Measurements from ENCODE around the gene CPA5.
"Not testable (repeated sequence)": the region's sequence is repeated elsewhere in the genome, so short reads cannot be mapped to it uniquely, and the experiment has no call there.

The CPA5 gene

GRCh38 chr7:130304878-130305277, 39.7 kb upstream of the CPA5 start:
- no peak overlapping the region for H3K27ac ChIP-seq (ENCODE audit: low read length)
- H3K27me3 ChIP-seq (ENCODE audit: control insufficient read depth, insufficient read depth, low read length) = no peaks in the 10 kb centered on the region
- H3K36me3 ChIP-seq (ENCODE audit: control insufficient read depth, low read depth, low read length) = no peaks in the 10 kb centered on the region
- no peak overlapping the region for H3K4me3 ChIP-seq (ENCODE audit: low read length)
- no peak overlapping the region for H3K9ac ChIP-seq (ENCODE audit: low read length)
- H3K9me3 ChIP-seq (ENCODE audit: control insufficient read depth, low read depth, low read length) = no peaks in the 10 kb centered on the region
- H3K4me1 ChIP-seq (ENCODE audit: control insufficient read depth, low read depth, low read length) = no peaks in the 10 kb centered on the region

GRCh38 chr7:130305433-130306042, 39.1 kb upstream of the CPA5 start:
- Histone ChIP-seq H3K9me3 (ENCODE audit: control insufficient read depth, low read depth, low read length) (no peaks in the 10 kb centered on the region), H3K27me3 (ENCODE audit: control insufficient read depth, insufficient read depth, low read length) (no peaks in the 10 kb centered on the region), H3K4me1 (ENCODE audit: control insufficient read depth, low read depth, low read length) (no peaks in the 10 kb centered on the region), H3K27ac (ENCODE audit: low read length) (no peak overlapping the region), H3K4me3 (ENCODE audit: low read length) (no peak overlapping the region), H3K9ac (ENCODE audit: low read length) (no peak overlapping the region), H3K36me3 (ENCODE audit: control insufficient read depth, low read depth, low read length) (no peaks in the 10 kb centered on the region)

GRCh38 chr7:130309986-130310385, 34.6 kb upstream of the CPA5 start:
- no peaks in the 10 kb centered on the region for H3K4me1 ChIP-seq (ENCODE audit: control insufficient read depth, low read depth, low read length)
- H3K9ac ChIP-seq (ENCODE audit: low read length) = no peak overlapping the region
- H3K9me3 ChIP-seq (ENCODE audit: control insufficient read depth, low read depth, low read length) = no peaks in the 10 kb centered on the region
- no peaks in the 10 kb centered on the region for H3K36me3 ChIP-seq (ENCODE audit: control insufficient read depth, low read depth, low read length)
- H3K27ac ChIP-seq (ENCODE audit: low read length) = no peak overlapping the region
- no peak overlapping the region for H3K4me3 ChIP-seq (ENCODE audit: low read length)
- H3K27me3 ChIP-seq (ENCODE audit: control insufficient read depth, insufficient read depth, low read length) = no peaks in the 10 kb centered on the region

DNA sequence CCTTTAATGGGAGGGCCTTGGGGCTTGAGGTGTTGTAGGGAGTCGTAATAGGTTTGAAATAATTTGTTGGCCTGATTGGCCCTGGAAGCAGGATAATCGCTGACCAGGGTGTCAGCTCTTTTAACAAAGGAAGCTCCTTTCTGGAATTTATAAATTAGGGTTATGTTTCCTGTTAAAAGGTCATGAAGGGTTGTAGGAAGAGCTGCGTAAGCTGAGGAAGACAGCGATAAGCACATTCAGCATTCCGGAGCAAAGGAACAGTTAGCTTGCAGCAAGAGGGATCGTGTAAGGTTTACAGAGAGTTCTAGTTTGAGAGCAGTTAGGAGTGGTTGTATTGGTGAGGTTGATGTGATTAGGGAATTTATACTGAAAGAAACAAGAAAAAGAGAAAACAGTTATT, 30.3 kb upstream of the CPA5 start:
- no peak overlapping the region for H3K4me3 ChIP-seq (ENCODE audit: low read length)
- H3K9ac ChIP-seq (ENCODE audit: low read length) = no peak overlapping the region
- no peaks in the 10 kb centered on the region for H3K4me1 ChIP-seq (ENCODE audit: control insufficient read depth, low read depth, low read length)
- no peaks in the 10 kb centered on the region for H3K36me3 ChIP-seq (ENCODE audit: control insufficient read depth, low read depth, low read length)
- H3K9me3 ChIP-seq (ENCODE audit: control insufficient read depth, low read depth, low read length) = no peaks in the 10 kb centered on the region
- no peaks in the 10 kb centered on the region for H3K27me3 ChIP-seq (ENCODE audit: control insufficient read depth, insufficient read depth, low read length)
- H3K27ac ChIP-seq (ENCODE audit: low read length) = no peak overlapping the region

DNA sequence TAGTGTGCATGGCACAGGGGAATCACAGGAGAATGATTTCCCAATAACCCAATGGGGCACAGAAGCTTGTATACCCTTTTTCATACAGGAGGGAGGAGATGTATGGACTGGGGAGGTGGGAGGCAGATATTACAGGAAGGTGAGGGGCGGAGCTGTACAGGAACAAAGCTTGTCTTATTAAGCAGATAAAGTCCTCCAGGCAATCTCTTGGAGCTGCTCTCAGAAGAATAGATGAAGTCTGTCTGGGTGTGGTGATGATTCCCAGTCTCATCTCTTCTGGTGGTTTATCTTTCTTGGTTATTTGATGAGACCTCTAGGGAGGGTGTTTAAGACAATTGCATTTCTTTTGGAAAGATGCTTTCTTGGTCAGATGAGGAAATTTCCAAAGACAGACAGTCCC, 25.1 kb upstream of the CPA5 start:
- H3K9me3 ChIP-seq (ENCODE audit: control insufficient read depth, low read depth, low read length) = no peaks in the 10 kb centered on the region
- H3K27me3 ChIP-seq (ENCODE audit: control insufficient read depth, insufficient read depth, low read length) = no peaks in the 10 kb centered on the region
- H3K9ac ChIP-seq (ENCODE audit: low read length) = no peak overlapping the region
- no peak overlapping the region for H3K4me3 ChIP-seq (ENCODE audit: low read length)
- no peaks in the 10 kb centered on the region for H3K4me1 ChIP-seq (ENCODE audit: control insufficient read depth, low read depth, low read length)
- no peak overlapping the region for H3K27ac ChIP-seq (ENCODE audit: low read length)
- no peaks in the 10 kb centered on the region for H3K36me3 ChIP-seq (ENCODE audit: control insufficient read depth, low read depth, low read length)

- H3K27ac ChIP-seq (ENCODE audit: low read length); H3K27me3 ChIP-seq (ENCODE audit: control insufficient read depth, insufficient read depth, low read length); H3K36me3 ChIP-seq (ENCODE audit: control insufficient read depth, low read depth, low read length); H3K4me1 ChIP-seq (ENCODE audit: control insufficient read depth, low read depth, low read length); H3K4me3 ChIP-seq (ENCODE audit: low read length); H3K9ac ChIP-seq (ENCODE audit: low read length); H3K9me3 ChIP-seq (ENCODE audit: control insufficient read depth, low read depth, low read length): not testable (repeated sequence)
These were observed 22.9 kb upstream of the CPA5 start for GRCh38 chr7:130321542-130322229.

GRCh38 chr7:130322615-130323014, 22.0 kb upstream of the CPA5 start:
- no peak overlapping the region for H3K9ac ChIP-seq (ENCODE audit: low read length)
- H3K4me3 ChIP-seq (ENCODE audit: low read length) = no peak overlapping the region
- no peaks in the 10 kb centered on the region for H3K4me1 ChIP-seq (ENCODE audit: control insufficient read depth, low read depth, low read length)
- H3K36me3 ChIP-seq (ENCODE audit: control insufficient read depth, low read depth, low read length) = no peaks in the 10 kb centered on the region
- H3K9me3 ChIP-seq (ENCODE audit: control insufficient read depth, low read depth, low read length) = no peaks in the 10 kb centered on the region
- H3K27ac ChIP-seq (ENCODE audit: low read length) = no peak overlapping the region
- H3K27me3 ChIP-seq (ENCODE audit: control insufficient read depth, insufficient read depth, low read length) = no peaks in the 10 kb centered on the region

GRCh38 chr7:130324306-130324943, 20.2 kb upstream of the CPA5 start:
- no peaks in the 10 kb centered on the region for H3K9me3 ChIP-seq (ENCODE audit: control insufficient read depth, low read depth, low read length)
- no peaks in the 10 kb centered on the region for H3K27me3 ChIP-seq (ENCODE audit: control insufficient read depth, insufficient read depth, low read length)
- no peak overlapping the region for H3K4me3 ChIP-seq (ENCODE audit: low read length)
- no peaks in the 10 kb centered on the region for H3K36me3 ChIP-seq (ENCODE audit: control insufficient read depth, low read depth, low read length)
- no peak overlapping the region for H3K27ac ChIP-seq (ENCODE audit: low read length)
- no peaks in the 10 kb centered on the region for H3K4me1 ChIP-seq (ENCODE audit: control insufficient read depth, low read depth, low read length)
- H3K9ac ChIP-seq (ENCODE audit: low read length) = no peak overlapping the region

DNA sequence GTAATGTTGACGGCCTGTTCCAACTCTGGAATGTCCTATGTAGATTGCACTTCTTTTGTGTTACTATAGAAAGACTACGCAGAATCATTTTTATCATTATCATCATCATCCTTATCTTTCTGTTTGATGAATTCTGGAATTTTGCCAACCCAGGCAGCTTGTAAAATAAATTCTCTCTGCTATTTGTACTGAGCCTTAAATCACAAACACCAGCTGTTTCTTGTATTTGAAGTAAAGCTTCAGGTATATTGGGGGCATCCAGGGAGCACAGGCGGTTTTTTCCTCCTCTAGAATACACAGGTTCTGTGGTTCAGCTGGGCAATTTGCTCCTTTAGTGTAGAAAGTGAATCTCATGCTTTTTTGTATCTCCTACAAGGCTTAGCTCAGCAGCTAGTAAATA, 14.9 kb upstream of the CPA5 start:
- Histone ChIP-seq H3K9ac (ENCODE audit: low read length) (no peak overlapping the region), H3K4me1 (ENCODE audit: control insufficient read depth, low read depth, low read length) (no peaks in the 10 kb centered on the region), H3K36me3 (ENCODE audit: control insufficient read depth, low read depth, low read length) (no peaks in the 10 kb centered on the region), H3K9me3 (ENCODE audit: control insufficient read depth, low read depth, low read length) (no peaks in the 10 kb centered on the region), H3K27me3 (ENCODE audit: control insufficient read depth, insufficient read depth, low read length) (no peaks in the 10 kb centered on the region), H3K27ac (ENCODE audit: low read length) (no peak overlapping the region), H3K4me3 (ENCODE audit: low read length) (no peak overlapping the region)

GRCh38 chr7:130332259-130333053, 12.2 kb upstream of the CPA5 start:
- H3K9me3 ChIP-seq (ENCODE audit: control insufficient read depth, low read depth, low read length) = no peaks in the 10 kb centered on the region
- no peak overlapping the region for H3K4me3 ChIP-seq (ENCODE audit: low read length)
- H3K27ac ChIP-seq (ENCODE audit: low read length) = no peak overlapping the region
- H3K9ac ChIP-seq (ENCODE audit: low read length) = no peak overlapping the region
- H3K4me1 ChIP-seq (ENCODE audit: control insufficient read depth, low read depth, low read length) = no peaks in the 10 kb centered on the region
- H3K27me3 ChIP-seq (ENCODE audit: control insufficient read depth, insufficient read depth, low read length) = no peaks in the 10 kb centered on the region
- no peaks in the 10 kb centered on the region for H3K36me3 ChIP-seq (ENCODE audit: control insufficient read depth, low read depth, low read length)

GRCh38 chr7:130333832-130334231, 10.8 kb upstream of the CPA5 start:
- Histone ChIP-seq H3K27ac (ENCODE audit: low read length) (no peak overlapping the region), H3K9ac (ENCODE audit: low read length) (no peak overlapping the region), H3K36me3 (ENCODE audit: control insufficient read depth, low read depth, low read length) (no peaks in the 10 kb centered on the region), H3K4me1 (ENCODE audit: control insufficient read depth, low read depth, low read length) (peaks cover 11% of the 10 kb centered on the region), H3K9me3 (ENCODE audit: control insufficient read depth, low read depth, low read length) (no peaks in the 10 kb centered on the region), H3K27me3 (ENCODE audit: control insufficient read depth, insufficient read depth, low read length) (no peaks in the 10 kb centered on the region), H3K4me3 (ENCODE audit: low read length) (no peak overlapping the region)

Data from iPS-18a (cell line).